H9 (cell line): ENCODE measurements around the gene BRICD5. TPM values are rescaled to one million over a fixed set of nuclear protein-coding genes. Genes with fewer than 3 reads are reported as not detected.

Experiments used
- DNase-seq: peaks from one replicate; pipeline ENCODE4 v3.0.0-alpha.2; 2017
- H2AFZ ChIP-seq: one replicate; pipeline ENCODE4 v1.6.1; 2013; ENCODE audit warnings: mild to moderate bottlenecking, low read length, control low read depth, moderate library complexity
- H2AK5ac ChIP-seq: 2 replicates; pipeline ENCODE4 v1.6.1; 2013; ENCODE audit warnings: low read length, control low read depth, mixed read lengths; ENCODE audit not compliant: insufficient read length
- H2BK120ac ChIP-seq: one replicate; pipeline ENCODE4 v1.6.1; 2013; ENCODE audit warnings: low read depth, mild to moderate bottlenecking, low read length, control low read depth, inconsistent platforms; ENCODE audit not compliant: poor library complexity, severe bottlenecking
- H2BK12ac ChIP-seq: 2 replicates; pipeline ENCODE4 v1.6.1; 2013; ENCODE audit warnings: low read length, control low read depth, mixed read lengths, low read depth; ENCODE audit not compliant: insufficient read length
- H2BK15ac ChIP-seq: 2 replicates; pipeline ENCODE4 v1.6.1; 2013; ENCODE audit warnings: low read depth, low read length, control low read depth
- H2BK20ac ChIP-seq: one replicate; pipeline ENCODE4 v1.6.1; 2013; ENCODE audit warnings: low read depth, mild to moderate bottlenecking, low read length, control low read depth, inconsistent platforms; ENCODE audit not compliant: poor library complexity, severe bottlenecking
- H2BK5ac ChIP-seq: 2 replicates; pipeline ENCODE4 v1.6.1; 2013; ENCODE audit warnings: low read length, control low read depth, mixed read lengths; ENCODE audit not compliant: insufficient read length
- H3K14ac ChIP-seq: 2 replicates; pipeline ENCODE4 v1.6.1; 2013; ENCODE audit warnings: low read length, control low read depth; ENCODE audit not compliant: insufficient read depth
- H3K18ac ChIP-seq: 2 replicates; pipeline ENCODE4 v1.6.1; 2013; ENCODE audit warnings: low read depth, mild to moderate bottlenecking, mixed read lengths, low read length, control low read depth; ENCODE audit not compliant: insufficient read length
- H3K23ac ChIP-seq: 2 replicates; pipeline ENCODE4 v1.6.1; 2013; ENCODE audit warnings: low read length, control low read depth, mixed read lengths, low read depth; ENCODE audit not compliant: insufficient read length
- H3K23me2 ChIP-seq: 2 replicates; pipeline ENCODE4 v1.6.1; 2013; ENCODE audit warnings: low read depth, mild to moderate bottlenecking, mixed read lengths, low read length, control low read depth; ENCODE audit not compliant: insufficient read length, poor library complexity, severe bottlenecking
- H3K27ac ChIP-seq: 2 replicates; pipeline ENCODE4 v1.5.1; 2013; ENCODE audit warnings: low read length, control low read depth, mixed read lengths, low read depth; ENCODE audit not compliant: insufficient read length
- H3K27me3 ChIP-seq: 2 replicates; pipeline ENCODE4 v1.6.1; 2013; ENCODE audit warnings: low read length, control low read depth, inconsistent platforms; ENCODE audit not compliant: insufficient read depth
- H3K4ac ChIP-seq: 2 replicates; pipeline ENCODE4 v1.6.1; 2013; ENCODE audit warnings: low read depth, mild to moderate bottlenecking, control low read depth, inconsistent platforms, low read length, moderate library complexity
- H3K4me1 ChIP-seq: 2 replicates; pipeline ENCODE4 v1.6.1; 2013; ENCODE audit warnings: low read length, control low read depth, inconsistent platforms; ENCODE audit not compliant: insufficient read depth
- H3K4me2 ChIP-seq: 2 replicates; pipeline ENCODE4 v1.6.1; 2013; ENCODE audit warnings: low read length, control low read depth, mixed read lengths; ENCODE audit not compliant: insufficient read length, insufficient read depth
- H3K56ac ChIP-seq: 2 replicates; pipeline ENCODE4 v1.6.1; 2013; ENCODE audit warnings: low read depth, mild to moderate bottlenecking, mixed read lengths, low read length, control low read depth; ENCODE audit not compliant: insufficient read length
- H3K79me1 ChIP-seq: 2 replicates; pipeline ENCODE4 v1.6.1; 2013; ENCODE audit warnings: low read depth, mild to moderate bottlenecking, moderate library complexity, low read length, control low read depth, inconsistent platforms; ENCODE audit not compliant: insufficient read depth, poor library complexity, severe bottlenecking
- H3K79me2 ChIP-seq: 2 replicates; pipeline ENCODE4 v1.6.1; 2013; ENCODE audit warnings: low read length, control low read depth, inconsistent platforms; ENCODE audit not compliant: insufficient read depth
- H3K9ac ChIP-seq: 2 replicates; pipeline ENCODE4 v1.6.1; 2013; ENCODE audit warnings: low read length, control low read depth, mixed read lengths; ENCODE audit not compliant: insufficient read length; ENCODE audit errors: extremely low read depth
- H3K9me3 ChIP-seq: one replicate; pipeline ENCODE4 v1.6.1; 2013; ENCODE audit warnings: low read depth, low read length, inconsistent platforms; ENCODE audit not compliant: control insufficient read depth
- H3T11ph ChIP-seq: one replicate; pipeline ENCODE4 v1.6.1; 2013; ENCODE audit warnings: mild to moderate bottlenecking, low read length, control low read depth, inconsistent platforms
- H4K20me1 ChIP-seq: one replicate; pipeline ENCODE4 v1.6.1; 2013; ENCODE audit not compliant: control insufficient read depth, insufficient read length, insufficient read depth
- H4K5ac ChIP-seq: 2 replicates; pipeline ENCODE4 v1.6.1; 2013; ENCODE audit warnings: low read depth, mild to moderate bottlenecking, mixed read lengths, low read length, control low read depth; ENCODE audit not compliant: insufficient read length
- H4K8ac ChIP-seq: replicated peaks from 2 replicates; pipeline ENCODE4 v1.6.1; 2013; ENCODE audit warnings: low read length, control low read depth, mixed read lengths, low read depth; ENCODE audit not compliant: insufficient read length
- H4K91ac ChIP-seq: 2 replicates; pipeline ENCODE4 v1.6.1; 2013; ENCODE audit warnings: low read depth, mild to moderate bottlenecking, moderate library complexity, mixed read lengths, low read length, control low read depth; ENCODE audit not compliant: insufficient read length
- H3K27ac Mint-ChIP-seq, 3 experiments: 2 replicates in 2 of 3; 3 replicates in 1 of 3; pipeline ENCODE4 v1.8.0; 2020 to 2021; ENCODE audit warnings: mixed read lengths in 3 of 3, mild to moderate bottlenecking in 1 of 3, moderate library complexity in 1 of 3
- H3K27me3 Mint-ChIP-seq: 2 replicates; pipeline ENCODE4 v1.8.0; 2021; ENCODE audit warnings: low read depth, mild to moderate bottlenecking, moderate library complexity, mixed read lengths
- H3K36me3 Mint-ChIP-seq, 3 experiments: 2 replicates in 2 of 3; 3 replicates in 1 of 3; pipeline ENCODE4 v1.8.0; 2020 to 2021; ENCODE audit warnings: low read depth in 3 of 3, mixed read lengths in 3 of 3; ENCODE audit not compliant: insufficient read depth in 1 of 3
- H3K4me1 Mint-ChIP-seq, 2 experiments: 2 replicates each; pipeline ENCODE4 v1.8.0; 2020; ENCODE audit warnings: mixed read lengths in 2 of 2
- H3K4me3 Mint-ChIP-seq, 2 experiments: 2 replicates in 1 of 2; 3 replicates in 1 of 2; pipeline ENCODE4 v1.8.0; 2020 to 2021; ENCODE audit warnings: mild to moderate bottlenecking in 2 of 2, mixed read lengths in 2 of 2, moderate library complexity in 1 of 2
- H3K9me3 Mint-ChIP-seq, 2 experiments: 2 replicates in 1 of 2; 3 replicates in 1 of 2; pipeline ENCODE4 v1.8.0; 2020; ENCODE audit warnings: mild to moderate bottlenecking in 2 of 2, mixed read lengths in 2 of 2, moderate library complexity in 1 of 2
- CTCF ChIP-seq: fragments of 200-600 bp; sonication (generic); conservative IDR thresholded peaks from 3 replicates; pipeline ENCODE4 v1.8.0; 2021; ENCODE audit warnings: antibody characterized with exemption, mild to moderate bottlenecking
- WGBS: extraction: QIAGEN DNeasy Blood & Tissue Kit; methylation state at CpG from one replicate; pipeline ENCODE4 v1.1.7; 2013; ENCODE audit warnings: missing lambda C conversion rate, low lambda C conversion rate, mixed read lengths; ENCODE audit not compliant: insufficient read length; ENCODE audit errors: extremely low coverage; 5-methylcytosine and 5-hydroxymethylcytosine counted together
- total RNA-seq: library from RNA; stranded (reverse); gene quantifications from 2 replicates; pipeline ENCODE4 v1.2.1, GENCODE V29; 2021

BRICD5 gene
- total RNA-seq, 1 experiment from 2014 or later: 11.9 TPM

GRCh38 chr16:2229091-2229490 lies 18.4 kb upstream of the BRICD5 start:
- no peaks in the 10 kb centered on the region for H3K27me3 ChIP-seq
- no peaks in the 10 kb centered on the region for H3K79me1 ChIP-seq
- no peaks in the 10 kb centered on the region for H4K20me1 ChIP-seq
- no peak overlapping the region for H3K27ac Mint-ChIP-seq
- no peak overlapping the region for H2BK120ac ChIP-seq
- H3K36me3 Mint-ChIP-seq: peaks cover 0 to 25% (median 14%) of the 10 kb centered on the region in 3 experiments; a peak in 6 of 7 replicates
- DNase-seq: no peak
- H2AK5ac ChIP-seq: no peak overlapping the region
- H3K4me1 ChIP-seq: no peaks in the 10 kb centered on the region
- H3K27ac ChIP-seq: no peak overlapping the region
- H3K9me3 ChIP-seq: no peaks in the 10 kb centered on the region
- H3K9me3 Mint-ChIP-seq: no peaks in the 10 kb centered on the region
- no peak overlapping the region for H4K91ac ChIP-seq
- H3T11ph ChIP-seq: no peak overlapping the region
- H3K4me2 ChIP-seq: no peak overlapping the region
- no peaks in the 10 kb centered on the region; the same call in 1 of the 2 replicates for H3K27me3 Mint-ChIP-seq
- no peak overlapping the region for H3K14ac ChIP-seq
- H3K56ac ChIP-seq: no peak overlapping the region
- H3K23ac ChIP-seq: no peak overlapping the region
- no peak overlapping the region for H4K5ac ChIP-seq
- H2BK5ac ChIP-seq: no peak overlapping the region
- H2AFZ ChIP-seq: no peak overlapping the region
- H3K79me2 ChIP-seq: peaks cover 5% of the 10 kb centered on the region; the same call in 1 of the 2 replicates
- H3K9ac ChIP-seq: no peak overlapping the region
- no peaks in the 10 kb centered on the region for H3K23me2 ChIP-seq
- H3K4me1 Mint-ChIP-seq: peaks cover 3% of the 10 kb centered on the region in 2 experiments; a peak in 1 of 4 replicates
- H3K4me3 Mint-ChIP-seq: no peak overlapping the region
- H2BK12ac ChIP-seq: no peak overlapping the region
- no peak overlapping the region for H4K8ac ChIP-seq
- no peak overlapping the region for H3K18ac ChIP-seq
- H2BK20ac ChIP-seq: no peak overlapping the region
- H3K4ac ChIP-seq: no peak overlapping the region
- TF ChIP-seq CTCF: no peak
- H2BK15ac ChIP-seq: no peak overlapping the region
- WGBS: no CpG with 5 or more reads among the region's 12 CpGs
